K562 (cell line): Measurements from ENCODE around the gene RPL22. TPM values are rescaled to one million over a fixed set of nuclear protein-coding genes. Genes with fewer than 3 reads are reported as not detected.

Source experiments
- CBX3 ChIP-seq, 2 experiments: IDR thresholded peaks; 1 replicate in 1 of 2; 2 replicates in 1 of 2; pipeline ENCODE4 v1.6.1; 2012; ENCODE audit warnings: inconsistent platforms in 2 of 2, low read length in 2 of 2, borderline replicate concordance in 1 of 2, control low read depth in 1 of 2
- CBX5 ChIP-seq: IDR thresholded peaks from 2 replicates; pipeline ENCODE4 v1.6.1; 2014; ENCODE audit warnings: low read depth, borderline replicate concordance
- HNRNPLL ChIP-seq: fragments of 200-400 bp; formaldehyde crosslinking; IDR thresholded peaks from 2 replicates; pipeline ENCODE4 v1.6.1; 2017; ENCODE audit warnings: low read length, low read depth, mild to moderate bottlenecking; ENCODE audit not compliant: poor library complexity, severe bottlenecking
- ILF3 ChIP-seq: fragments of 450-650 bp; IDR thresholded peaks from 2 replicates; pipeline ENCODE4 v1.6.1; 2018; ENCODE audit warnings: antibody characterized with exemption, mild to moderate bottlenecking, moderate library complexity, borderline replicate concordance
- L3MBTL2 ChIP-seq: fragments of 450-650 bp; IDR thresholded peaks from 2 replicates; pipeline ENCODE4 v1.6.1; 2016; ENCODE audit warnings: mild to moderate bottlenecking, moderate library complexity
- MAZ ChIP-seq, 2 experiments: fragments of 450-650 bp in 1 of 2; sonication (generic) in 1 of 2; formaldehyde crosslinking; IDR thresholded peaks in 1 of 2; conservative IDR thresholded peaks in 1 of 2; 2 replicates each; pipeline versions ENCODE4 v1.4.0 to v1.5.0; 2020; ENCODE audit warnings: mild to moderate bottlenecking in 1 of 2, missing genetic modification reagents in 1 of 2
- MXI1 ChIP-seq: IDR thresholded peaks from 2 replicates; pipeline ENCODE4 v1.6.1; 2011; ENCODE audit warnings: low read depth, mild to moderate bottlenecking, improper control_type of control experiment, low read length
- NR4A1 ChIP-seq, 2 experiments: fragments of 250-450 bp in 1 of 2; fragments of 450-650 bp in 1 of 2; sonication (Bioruptor Pico) in 1 of 2; IDR thresholded peaks; 2 replicates each; pipeline versions ENCODE4 v1.4.0 to v1.6.1; 2016 to 2020; ENCODE audit warnings: mild to moderate bottlenecking in 2 of 2, missing compliant biosample characterization in 1 of 2, missing genetic modification characterization in 1 of 2, moderate library complexity in 1 of 2
- PCBP1 ChIP-seq: fragments of 200-400 bp; formaldehyde crosslinking; IDR thresholded peaks from 2 replicates; pipeline ENCODE4 v1.6.1; 2018; ENCODE audit warnings: mild to moderate bottlenecking, low read depth, low read length; ENCODE audit not compliant: poor library complexity, severe bottlenecking
- RB1 ChIP-seq: fragments of 450-650 bp; IDR thresholded peaks from 2 replicates; pipeline ENCODE4 v1.6.1; 2017; ENCODE audit warnings: low read depth, mild to moderate bottlenecking
- SETDB1 ChIP-seq: IDR thresholded peaks from one replicate; pipeline ENCODE4 v1.6.1; 2012; ENCODE audit warnings: low read length, control low read depth, inconsistent platforms
- SMARCA4 ChIP-seq: fragments of 450-650 bp; IDR thresholded peaks from 2 replicates; pipeline ENCODE4 v1.6.1; 2016
- TAF1 ChIP-seq: IDR thresholded peaks from 2 replicates; pipeline ENCODE4 v1.6.1; 2011; ENCODE audit warnings: mild to moderate bottlenecking, low read length, moderate library complexity; ENCODE audit not compliant: insufficient read depth, control insufficient read depth, severe bottlenecking; ENCODE audit errors: extremely low read depth
- ZNF316 ChIP-seq: fragments of 450-650 bp; IDR thresholded peaks from 2 replicates; pipeline ENCODE4 v1.6.1; 2016
- ZNF77 ChIP-seq: fragments of 250-450 bp; sonication (Bioruptor Pico); IDR thresholded peaks from 2 replicates; pipeline ENCODE4 v1.5.0; 2020
- polyA plus RNA-seq, 8 experiments: library from polyadenylated mRNA; depleted of rRNA in 4 of 8; stranded (reverse) in 5 of 8; unstranded in 3 of 8; fragments of >200 nt; fragmentation: Nextera tagmentation in 2 of 8; fragmentation: Illumina TruSeq in 1 of 8; extraction: Ambion mirVana in 2 of 8; extraction: Trizol in 1 of 8; gene quantifications; 2 replicates each; pipeline versions ENCODE4 v1.2.1 to v1.2.3, GENCODE V29; 2011 to 2014; ENCODE audit warnings: inconsistent platforms in 1 of 8, missing spikeins in 1 of 8
- total RNA-seq, 7 experiments: library from RNA; depleted of rRNA in 6 of 7; stranded (reverse); fragments of >200 nt in 6 of 7; fragmentation: Illumina TruSeq in 2 of 7; extraction: Trizol in 2 of 7; gene quantifications; 2 replicates each; pipeline versions ENCODE4 v1.2.1 to v1.2.3, GENCODE V29; 2011 to 2021; ENCODE audit warnings: low replicate concordance in 1 of 7
- TF ChIP-seq, protein P1 (sequence below): sonication (generic); formaldehyde crosslinking; IDR thresholded peaks from 2 replicates; pipeline ENCODE4 v1.8.0; 2023; ENCODE audit warnings: mild to moderate bottlenecking, missing genetic modification reagents
- TF ChIP-seq, protein P2 (sequence below): sonication (generic); formaldehyde crosslinking; IDR thresholded peaks from 2 replicates; pipeline ENCODE4 v1.8.0; 2022; ENCODE audit warnings: mild to moderate bottlenecking, missing genetic modification reagents
- TF ChIP-seq, protein P3 (sequence below): fragments of 450-650 bp; formaldehyde crosslinking; IDR thresholded peaks from 2 replicates; pipeline ENCODE4 v1.4.0; 2022; ENCODE audit warnings: mild to moderate bottlenecking, moderate library complexity

RPL22 gene
- total and polyA plus RNA-seq, 9 of the 15 experiments (the other 6 are each of a cell fraction or from before 2014, with no cell fraction given) = 467 to 1,165 (median 607) TPM

- TF ChIP-seq, protein P1, sequence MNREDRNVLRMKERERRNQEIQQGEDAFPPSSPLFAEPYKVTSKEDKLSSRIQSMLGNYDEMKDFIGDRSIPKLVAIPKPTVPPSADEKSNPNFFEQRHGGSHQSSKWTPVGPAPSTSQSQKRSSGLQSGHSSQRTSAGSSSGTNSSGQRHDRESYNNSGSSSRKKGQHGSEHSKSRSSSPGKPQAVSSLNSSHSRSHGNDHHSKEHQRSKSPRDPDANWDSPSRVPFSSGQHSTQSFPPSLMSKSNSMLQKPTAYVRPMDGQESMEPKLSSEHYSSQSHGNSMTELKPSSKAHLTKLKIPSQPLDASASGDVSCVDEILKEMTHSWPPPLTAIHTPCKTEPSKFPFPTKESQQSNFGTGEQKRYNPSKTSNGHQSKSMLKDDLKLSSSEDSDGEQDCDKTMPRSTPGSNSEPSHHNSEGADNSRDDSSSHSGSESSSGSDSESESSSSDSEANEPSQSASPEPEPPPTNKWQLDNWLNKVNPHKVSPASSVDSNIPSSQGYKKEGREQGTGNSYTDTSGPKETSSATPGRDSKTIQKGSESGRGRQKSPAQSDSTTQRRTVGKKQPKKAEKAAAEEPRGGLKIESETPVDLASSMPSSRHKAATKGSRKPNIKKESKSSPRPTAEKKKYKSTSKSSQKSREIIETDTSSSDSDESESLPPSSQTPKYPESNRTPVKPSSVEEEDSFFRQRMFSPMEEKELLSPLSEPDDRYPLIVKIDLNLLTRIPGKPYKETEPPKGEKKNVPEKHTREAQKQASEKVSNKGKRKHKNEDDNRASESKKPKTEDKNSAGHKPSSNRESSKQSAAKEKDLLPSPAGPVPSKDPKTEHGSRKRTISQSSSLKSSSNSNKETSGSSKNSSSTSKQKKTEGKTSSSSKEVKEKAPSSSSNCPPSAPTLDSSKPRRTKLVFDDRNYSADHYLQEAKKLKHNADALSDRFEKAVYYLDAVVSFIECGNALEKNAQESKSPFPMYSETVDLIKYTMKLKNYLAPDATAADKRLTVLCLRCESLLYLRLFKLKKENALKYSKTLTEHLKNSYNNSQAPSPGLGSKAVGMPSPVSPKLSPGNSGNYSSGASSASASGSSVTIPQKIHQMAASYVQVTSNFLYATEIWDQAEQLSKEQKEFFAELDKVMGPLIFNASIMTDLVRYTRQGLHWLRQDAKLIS (CRISPR knock-in tag) = peak; percentile 99
- TF ChIP-seq NR4A1 (CRISPR knock-in tag; IDR thresholded peaks at IDR 0.05) (no peak), NR4A1 (tag; IDR thresholded peaks at IDR 0.05) (peak; percentile 59; the same call in 1 of the 2 replicates), SMARCA4 (no peak), ILF3 (no peak), ZNF77 (CRISPR knock-in tag) (no peak), PCBP1 (peak; percentile 97), L3MBTL2 (no peak; the same call in 1 of the 2 replicates), CBX5 (no peak; the same call in 1 of the 2 replicates), TAF1 (peak; percentile 28), SETDB1 (no peak), RB1 (peak; percentile 99), HNRNPLL (peak; percentile 32), MXI1 (peak; percentile 62; the same call in 1 of the 2 replicates), CBX3 (IDR thresholded peaks at IDR 0.05; ENCODE audit: borderline replicate concordance in 1 of 2, low read length in 2 of 2) (peak in 1 of 2 experiments; percentile 68; a peak in 1 of 3 replicates), MAZ (CRISPR knock-in tag; conservative IDR thresholded peaks at IDR 0.05 in 1 of 2, IDR thresholded peaks at IDR 0.05 in 1 of 2) (peak; percentile 82 to 97), ZNF316 (no peak)
- TF ChIP-seq, protein P2, sequence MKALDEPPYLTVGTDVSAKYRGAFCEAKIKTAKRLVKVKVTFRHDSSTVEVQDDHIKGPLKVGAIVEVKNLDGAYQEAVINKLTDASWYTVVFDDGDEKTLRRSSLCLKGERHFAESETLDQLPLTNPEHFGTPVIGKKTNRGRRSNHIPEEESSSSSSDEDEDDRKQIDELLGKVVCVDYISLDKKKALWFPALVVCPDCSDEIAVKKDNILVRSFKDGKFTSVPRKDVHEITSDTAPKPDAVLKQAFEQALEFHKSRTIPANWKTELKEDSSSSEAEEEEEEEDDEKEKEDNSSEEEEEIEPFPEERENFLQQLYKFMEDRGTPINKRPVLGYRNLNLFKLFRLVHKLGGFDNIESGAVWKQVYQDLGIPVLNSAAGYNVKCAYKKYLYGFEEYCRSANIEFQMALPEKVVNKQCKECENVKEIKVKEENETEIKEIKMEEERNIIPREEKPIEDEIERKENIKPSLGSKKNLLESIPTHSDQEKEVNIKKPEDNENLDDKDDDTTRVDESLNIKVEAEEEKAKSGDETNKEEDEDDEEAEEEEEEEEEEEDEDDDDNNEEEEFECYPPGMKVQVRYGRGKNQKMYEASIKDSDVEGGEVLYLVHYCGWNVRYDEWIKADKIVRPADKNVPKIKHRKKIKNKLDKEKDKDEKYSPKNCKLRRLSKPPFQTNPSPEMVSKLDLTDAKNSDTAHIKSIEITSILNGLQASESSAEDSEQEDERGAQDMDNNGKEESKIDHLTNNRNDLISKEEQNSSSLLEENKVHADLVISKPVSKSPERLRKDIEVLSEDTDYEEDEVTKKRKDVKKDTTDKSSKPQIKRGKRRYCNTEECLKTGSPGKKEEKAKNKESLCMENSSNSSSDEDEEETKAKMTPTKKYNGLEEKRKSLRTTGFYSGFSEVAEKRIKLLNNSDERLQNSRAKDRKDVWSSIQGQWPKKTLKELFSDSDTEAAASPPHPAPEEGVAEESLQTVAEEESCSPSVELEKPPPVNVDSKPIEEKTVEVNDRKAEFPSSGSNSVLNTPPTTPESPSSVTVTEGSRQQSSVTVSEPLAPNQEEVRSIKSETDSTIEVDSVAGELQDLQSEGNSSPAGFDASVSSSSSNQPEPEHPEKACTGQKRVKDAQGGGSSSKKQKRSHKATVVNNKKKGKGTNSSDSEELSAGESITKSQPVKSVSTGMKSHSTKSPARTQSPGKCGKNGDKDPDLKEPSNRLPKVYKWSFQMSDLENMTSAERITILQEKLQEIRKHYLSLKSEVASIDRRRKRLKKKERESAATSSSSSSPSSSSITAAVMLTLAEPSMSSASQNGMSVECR (CRISPR knock-in tag) = peak; percentile 99
- TF ChIP-seq, protein P3, sequence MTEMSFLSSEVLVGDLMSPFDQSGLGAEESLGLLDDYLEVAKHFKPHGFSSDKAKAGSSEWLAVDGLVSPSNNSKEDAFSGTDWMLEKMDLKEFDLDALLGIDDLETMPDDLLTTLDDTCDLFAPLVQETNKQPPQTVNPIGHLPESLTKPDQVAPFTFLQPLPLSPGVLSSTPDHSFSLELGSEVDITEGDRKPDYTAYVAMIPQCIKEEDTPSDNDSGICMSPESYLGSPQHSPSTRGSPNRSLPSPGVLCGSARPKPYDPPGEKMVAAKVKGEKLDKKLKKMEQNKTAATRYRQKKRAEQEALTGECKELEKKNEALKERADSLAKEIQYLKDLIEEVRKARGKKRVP (CRISPR knock-in tag) = peak; percentile 52; the same call in 1 of the 2 replicates
Measured at GRCh38 chr1:6245086-6245868, 45.9 kb upstream of the RPL22 start (continued).
